H9 (cell line): ENCODE results near the gene IGF1. TPM values are rescaled to one million over a fixed set of nuclear protein-coding genes. Genes with fewer than 3 reads are reported as not detected.

Source experiments
- DNase-seq: peaks from one replicate; pipeline ENCODE4 v3.0.0-alpha.2; 2017
- H2AFZ ChIP-seq: one replicate; pipeline ENCODE4 v1.6.1; 2013; ENCODE audit warnings: mild to moderate bottlenecking, low read length, control low read depth, moderate library complexity
- H2AK5ac ChIP-seq: 2 replicates; pipeline ENCODE4 v1.6.1; 2013; ENCODE audit warnings: low read length, control low read depth, mixed read lengths; ENCODE audit not compliant: insufficient read length
- H2BK120ac ChIP-seq: one replicate; pipeline ENCODE4 v1.6.1; 2013; ENCODE audit warnings: low read depth, mild to moderate bottlenecking, low read length, control low read depth, inconsistent platforms; ENCODE audit not compliant: poor library complexity, severe bottlenecking
- H2BK12ac ChIP-seq: 2 replicates; pipeline ENCODE4 v1.6.1; 2013; ENCODE audit warnings: low read length, control low read depth, mixed read lengths, low read depth; ENCODE audit not compliant: insufficient read length
- H2BK15ac ChIP-seq: 2 replicates; pipeline ENCODE4 v1.6.1; 2013; ENCODE audit warnings: low read depth, low read length, control low read depth
- H2BK20ac ChIP-seq: one replicate; pipeline ENCODE4 v1.6.1; 2013; ENCODE audit warnings: low read depth, mild to moderate bottlenecking, low read length, control low read depth, inconsistent platforms; ENCODE audit not compliant: poor library complexity, severe bottlenecking
- H2BK5ac ChIP-seq: 2 replicates; pipeline ENCODE4 v1.6.1; 2013; ENCODE audit warnings: low read length, control low read depth, mixed read lengths; ENCODE audit not compliant: insufficient read length
- H3K14ac ChIP-seq: 2 replicates; pipeline ENCODE4 v1.6.1; 2013; ENCODE audit warnings: low read length, control low read depth; ENCODE audit not compliant: insufficient read depth
- H3K18ac ChIP-seq: 2 replicates; pipeline ENCODE4 v1.6.1; 2013; ENCODE audit warnings: low read depth, mild to moderate bottlenecking, mixed read lengths, low read length, control low read depth; ENCODE audit not compliant: insufficient read length
- H3K23ac ChIP-seq: 2 replicates; pipeline ENCODE4 v1.6.1; 2013; ENCODE audit warnings: low read length, control low read depth, mixed read lengths, low read depth; ENCODE audit not compliant: insufficient read length
- H3K23me2 ChIP-seq: 2 replicates; pipeline ENCODE4 v1.6.1; 2013; ENCODE audit warnings: low read depth, mild to moderate bottlenecking, mixed read lengths, low read length, control low read depth; ENCODE audit not compliant: insufficient read length, poor library complexity, severe bottlenecking
- H3K27ac ChIP-seq: 2 replicates; pipeline ENCODE4 v1.5.1; 2013; ENCODE audit warnings: low read length, control low read depth, mixed read lengths, low read depth; ENCODE audit not compliant: insufficient read length
- H3K27me3 ChIP-seq: 2 replicates; pipeline ENCODE4 v1.6.1; 2013; ENCODE audit warnings: low read length, control low read depth, inconsistent platforms; ENCODE audit not compliant: insufficient read depth
- H3K4ac ChIP-seq: 2 replicates; pipeline ENCODE4 v1.6.1; 2013; ENCODE audit warnings: low read depth, mild to moderate bottlenecking, control low read depth, inconsistent platforms, low read length, moderate library complexity
- H3K4me1 ChIP-seq: 2 replicates; pipeline ENCODE4 v1.6.1; 2013; ENCODE audit warnings: low read length, control low read depth, inconsistent platforms; ENCODE audit not compliant: insufficient read depth
- H3K4me2 ChIP-seq: 2 replicates; pipeline ENCODE4 v1.6.1; 2013; ENCODE audit warnings: low read length, control low read depth, mixed read lengths; ENCODE audit not compliant: insufficient read length, insufficient read depth
- H3K56ac ChIP-seq: 2 replicates; pipeline ENCODE4 v1.6.1; 2013; ENCODE audit warnings: low read depth, mild to moderate bottlenecking, mixed read lengths, low read length, control low read depth; ENCODE audit not compliant: insufficient read length
- H3K79me1 ChIP-seq: 2 replicates; pipeline ENCODE4 v1.6.1; 2013; ENCODE audit warnings: low read depth, mild to moderate bottlenecking, moderate library complexity, low read length, control low read depth, inconsistent platforms; ENCODE audit not compliant: insufficient read depth, poor library complexity, severe bottlenecking
- H3K79me2 ChIP-seq: 2 replicates; pipeline ENCODE4 v1.6.1; 2013; ENCODE audit warnings: low read length, control low read depth, inconsistent platforms; ENCODE audit not compliant: insufficient read depth
- H3K9ac ChIP-seq: 2 replicates; pipeline ENCODE4 v1.6.1; 2013; ENCODE audit warnings: low read length, control low read depth, mixed read lengths; ENCODE audit not compliant: insufficient read length; ENCODE audit errors: extremely low read depth
- H3K9me3 ChIP-seq: one replicate; pipeline ENCODE4 v1.6.1; 2013; ENCODE audit warnings: low read depth, low read length, inconsistent platforms; ENCODE audit not compliant: control insufficient read depth
- H3T11ph ChIP-seq: one replicate; pipeline ENCODE4 v1.6.1; 2013; ENCODE audit warnings: mild to moderate bottlenecking, low read length, control low read depth, inconsistent platforms
- H4K20me1 ChIP-seq: one replicate; pipeline ENCODE4 v1.6.1; 2013; ENCODE audit not compliant: control insufficient read depth, insufficient read length, insufficient read depth
- H4K5ac ChIP-seq: 2 replicates; pipeline ENCODE4 v1.6.1; 2013; ENCODE audit warnings: low read depth, mild to moderate bottlenecking, mixed read lengths, low read length, control low read depth; ENCODE audit not compliant: insufficient read length
- H4K8ac ChIP-seq: replicated peaks from 2 replicates; pipeline ENCODE4 v1.6.1; 2013; ENCODE audit warnings: low read length, control low read depth, mixed read lengths, low read depth; ENCODE audit not compliant: insufficient read length
- H4K91ac ChIP-seq: 2 replicates; pipeline ENCODE4 v1.6.1; 2013; ENCODE audit warnings: low read depth, mild to moderate bottlenecking, moderate library complexity, mixed read lengths, low read length, control low read depth; ENCODE audit not compliant: insufficient read length
- H3K27ac Mint-ChIP-seq, 3 experiments: 2 replicates in 2 of 3; 3 replicates in 1 of 3; pipeline ENCODE4 v1.8.0; 2020 to 2021; ENCODE audit warnings: mixed read lengths in 3 of 3, mild to moderate bottlenecking in 1 of 3, moderate library complexity in 1 of 3
- H3K27me3 Mint-ChIP-seq: 2 replicates; pipeline ENCODE4 v1.8.0; 2021; ENCODE audit warnings: low read depth, mild to moderate bottlenecking, moderate library complexity, mixed read lengths
- H3K36me3 Mint-ChIP-seq, 3 experiments: 2 replicates in 2 of 3; 3 replicates in 1 of 3; pipeline ENCODE4 v1.8.0; 2020 to 2021; ENCODE audit warnings: low read depth in 3 of 3, mixed read lengths in 3 of 3; ENCODE audit not compliant: insufficient read depth in 1 of 3
- H3K4me1 Mint-ChIP-seq, 2 experiments: 2 replicates each; pipeline ENCODE4 v1.8.0; 2020; ENCODE audit warnings: mixed read lengths in 2 of 2
- H3K4me3 Mint-ChIP-seq, 2 experiments: 2 replicates in 1 of 2; 3 replicates in 1 of 2; pipeline ENCODE4 v1.8.0; 2020 to 2021; ENCODE audit warnings: mild to moderate bottlenecking in 2 of 2, mixed read lengths in 2 of 2, moderate library complexity in 1 of 2
- H3K9me3 Mint-ChIP-seq, 2 experiments: 2 replicates in 1 of 2; 3 replicates in 1 of 2; pipeline ENCODE4 v1.8.0; 2020; ENCODE audit warnings: mild to moderate bottlenecking in 2 of 2, mixed read lengths in 2 of 2, moderate library complexity in 1 of 2
- WGBS: extraction: QIAGEN DNeasy Blood & Tissue Kit; methylation state at CpG from one replicate; pipeline ENCODE4 v1.1.7; 2013; ENCODE audit warnings: missing lambda C conversion rate, low lambda C conversion rate, mixed read lengths; ENCODE audit not compliant: insufficient read length; ENCODE audit errors: extremely low coverage; 5-methylcytosine and 5-hydroxymethylcytosine counted together
- total RNA-seq: library from RNA; stranded (reverse); gene quantifications from 2 replicates; pipeline ENCODE4 v1.2.1, GENCODE V29; 2021
- TF ChIP-seq, protein P1 (sequence below): fragments of 200-600 bp; sonication (generic); conservative IDR thresholded peaks from 3 replicates; pipeline ENCODE4 v1.8.0; 2021; ENCODE audit warnings: antibody characterized with exemption, mild to moderate bottlenecking

The IGF1 gene
- total RNA-seq, 1 experiment from 2014 or later = not detected

DNA sequence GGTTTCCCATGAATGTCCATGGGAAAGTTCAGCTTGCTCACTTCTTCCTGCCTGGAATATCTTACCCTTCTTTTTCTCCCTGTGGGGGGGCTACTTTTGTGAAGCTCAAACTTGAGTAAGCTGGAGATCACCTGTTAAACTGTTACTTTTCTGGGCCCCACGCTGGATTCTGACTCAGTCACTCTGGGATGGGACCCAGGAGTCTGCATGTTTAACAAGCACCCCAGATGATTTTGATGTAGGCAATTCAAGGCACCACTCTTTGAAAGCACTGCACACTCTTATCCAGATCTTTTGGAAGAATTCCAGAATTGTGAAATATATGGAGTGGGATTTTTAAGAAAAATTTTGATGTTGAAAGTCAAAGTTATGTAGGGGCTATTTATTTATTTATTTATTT lies 46.3 kb upstream of the IGF1 start:
- no peak overlapping the region for H3K4ac ChIP-seq
- no peak overlapping the region for H2BK20ac ChIP-seq
- H2BK5ac ChIP-seq = no peak overlapping the region
- H3K23ac ChIP-seq = no peak overlapping the region
- Mint-ChIP-seq H3K4me1 (peaks cover 0 to 2% of the 10 kb centered on the region in 2 experiments; a peak in 1 of 4 replicates), H3K4me3 (no peak overlapping the region), H3K36me3 (no peaks in the 10 kb centered on the region; a peak in 1 of 7 replicates), H3K27ac (no peak overlapping the region), H3K27me3 (no peaks in the 10 kb centered on the region; the same call in 1 of the 2 replicates), H3K9me3 (no peaks in the 10 kb centered on the region; a peak in 2 of 5 replicates)
- H4K8ac ChIP-seq = no peak overlapping the region
- no peak overlapping the region for H4K91ac ChIP-seq
- DNase-seq = no peak
- TF ChIP-seq, protein P1, sequence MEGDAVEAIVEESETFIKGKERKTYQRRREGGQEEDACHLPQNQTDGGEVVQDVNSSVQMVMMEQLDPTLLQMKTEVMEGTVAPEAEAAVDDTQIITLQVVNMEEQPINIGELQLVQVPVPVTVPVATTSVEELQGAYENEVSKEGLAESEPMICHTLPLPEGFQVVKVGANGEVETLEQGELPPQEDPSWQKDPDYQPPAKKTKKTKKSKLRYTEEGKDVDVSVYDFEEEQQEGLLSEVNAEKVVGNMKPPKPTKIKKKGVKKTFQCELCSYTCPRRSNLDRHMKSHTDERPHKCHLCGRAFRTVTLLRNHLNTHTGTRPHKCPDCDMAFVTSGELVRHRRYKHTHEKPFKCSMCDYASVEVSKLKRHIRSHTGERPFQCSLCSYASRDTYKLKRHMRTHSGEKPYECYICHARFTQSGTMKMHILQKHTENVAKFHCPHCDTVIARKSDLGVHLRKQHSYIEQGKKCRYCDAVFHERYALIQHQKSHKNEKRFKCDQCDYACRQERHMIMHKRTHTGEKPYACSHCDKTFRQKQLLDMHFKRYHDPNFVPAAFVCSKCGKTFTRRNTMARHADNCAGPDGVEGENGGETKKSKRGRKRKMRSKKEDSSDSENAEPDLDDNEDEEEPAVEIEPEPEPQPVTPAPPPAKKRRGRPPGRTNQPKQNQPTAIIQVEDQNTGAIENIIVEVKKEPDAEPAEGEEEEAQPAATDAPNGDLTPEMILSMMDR = no peak
- H2BK120ac ChIP-seq = no peak overlapping the region
- H3K79me2 ChIP-seq = no peaks in the 10 kb centered on the region
- no peaks in the 10 kb centered on the region for H3K4me1 ChIP-seq
- H3K56ac ChIP-seq = no peak overlapping the region
- H2BK15ac ChIP-seq = no peak overlapping the region
- no peak overlapping the region for H3K18ac ChIP-seq
- no peak overlapping the region for H3K4me2 ChIP-seq
- H3T11ph ChIP-seq = no peak overlapping the region
- no peak overlapping the region for H3K14ac ChIP-seq
- H3K9me3 ChIP-seq = no peaks in the 10 kb centered on the region
- H2AK5ac ChIP-seq = no peak overlapping the region
- WGBS = no CpG with 5 or more reads among the region's 1 CpG
- H4K5ac ChIP-seq = no peak overlapping the region
- no peak overlapping the region for H2BK12ac ChIP-seq
- H3K27me3 ChIP-seq = no peaks in the 10 kb centered on the region
- no peak overlapping the region for H3K9ac ChIP-seq
- H2AFZ ChIP-seq = no peak overlapping the region
- H4K20me1 ChIP-seq = no peaks in the 10 kb centered on the region
- no peaks in the 10 kb centered on the region for H3K79me1 ChIP-seq
- H3K23me2 ChIP-seq = no peaks in the 10 kb centered on the region
- H3K27ac ChIP-seq = no peak overlapping the region
